ENCODE data around the gene HLA-DQA1.

DNA sequence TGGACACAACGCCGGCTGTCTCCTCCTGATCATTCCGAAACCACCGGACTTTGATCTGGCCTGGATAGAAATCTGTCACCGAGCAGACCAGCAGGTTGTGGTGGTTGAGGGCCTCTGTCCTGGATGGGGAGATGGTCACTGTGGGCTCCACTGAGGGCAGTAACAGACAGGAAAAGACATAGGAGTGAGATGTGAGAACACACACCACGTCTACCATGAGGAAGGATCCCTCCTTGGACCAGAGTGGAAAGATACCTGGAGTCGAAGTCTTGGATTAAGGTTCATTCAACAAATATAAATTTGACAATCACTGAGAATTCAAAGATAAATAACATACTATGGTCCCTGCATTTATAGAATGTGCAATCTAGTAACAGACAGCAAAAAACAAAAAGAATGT lies 24.9 kb downstream of the HLA-DQA1 start:
- TF ChIP-seq BACH2 (CRISPR knock-in tag; IDR thresholded peaks at IDR 0.05; ENCODE audit: borderline replicate concordance) (no peak), ISL1 (CRISPR knock-in tag; IDR thresholded peaks at IDR 0.05) (no peak), RARB (CRISPR knock-in tag; IDR thresholded peaks at IDR 0.05) (no peak), SNAI2 (CRISPR knock-in tag; IDR thresholded peaks at IDR 0.05) (no peak), ZFP30 (CRISPR knock-in tag; IDR thresholded peaks at IDR 0.05) (no peak), GLIS3 (CRISPR knock-in tag; IDR thresholded peaks at IDR 0.05) (no peak), ARNTL (CRISPR knock-in tag; IDR thresholded peaks at IDR 0.05; ENCODE audit: borderline replicate concordance, low read depth) (no peak), ZNF8 (CRISPR knock-in tag; IDR thresholded peaks at IDR 0.05) (no peak), ZFP3 (CRISPR knock-in tag; IDR thresholded peaks at IDR 0.05) (no peak), CSDC2 (CRISPR knock-in tag; IDR thresholded peaks at IDR 0.05) (no peak)
- TF ChIP-seq, protein P1, sequence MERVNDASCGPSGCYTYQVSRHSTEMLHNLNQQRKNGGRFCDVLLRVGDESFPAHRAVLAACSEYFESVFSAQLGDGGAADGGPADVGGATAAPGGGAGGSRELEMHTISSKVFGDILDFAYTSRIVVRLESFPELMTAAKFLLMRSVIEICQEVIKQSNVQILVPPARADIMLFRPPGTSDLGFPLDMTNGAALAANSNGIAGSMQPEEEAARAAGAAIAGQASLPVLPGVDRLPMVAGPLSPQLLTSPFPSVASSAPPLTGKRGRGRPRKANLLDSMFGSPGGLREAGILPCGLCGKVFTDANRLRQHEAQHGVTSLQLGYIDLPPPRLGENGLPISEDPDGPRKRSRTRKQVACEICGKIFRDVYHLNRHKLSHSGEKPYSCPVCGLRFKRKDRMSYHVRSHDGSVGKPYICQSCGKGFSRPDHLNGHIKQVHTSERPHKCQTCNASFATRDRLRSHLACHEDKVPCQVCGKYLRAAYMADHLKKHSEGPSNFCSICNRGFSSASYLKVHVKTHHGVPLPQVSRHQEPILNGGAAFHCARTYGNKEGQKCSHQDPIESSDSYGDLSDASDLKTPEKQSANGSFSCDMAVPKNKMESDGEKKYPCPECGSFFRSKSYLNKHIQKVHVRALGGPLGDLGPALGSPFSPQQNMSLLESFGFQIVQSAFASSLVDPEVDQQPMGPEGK (CRISPR knock-in tag; IDR thresholded peaks at IDR 0.05; ENCODE audit: borderline replicate concordance): no peak
- TF ChIP-seq, protein P2, sequence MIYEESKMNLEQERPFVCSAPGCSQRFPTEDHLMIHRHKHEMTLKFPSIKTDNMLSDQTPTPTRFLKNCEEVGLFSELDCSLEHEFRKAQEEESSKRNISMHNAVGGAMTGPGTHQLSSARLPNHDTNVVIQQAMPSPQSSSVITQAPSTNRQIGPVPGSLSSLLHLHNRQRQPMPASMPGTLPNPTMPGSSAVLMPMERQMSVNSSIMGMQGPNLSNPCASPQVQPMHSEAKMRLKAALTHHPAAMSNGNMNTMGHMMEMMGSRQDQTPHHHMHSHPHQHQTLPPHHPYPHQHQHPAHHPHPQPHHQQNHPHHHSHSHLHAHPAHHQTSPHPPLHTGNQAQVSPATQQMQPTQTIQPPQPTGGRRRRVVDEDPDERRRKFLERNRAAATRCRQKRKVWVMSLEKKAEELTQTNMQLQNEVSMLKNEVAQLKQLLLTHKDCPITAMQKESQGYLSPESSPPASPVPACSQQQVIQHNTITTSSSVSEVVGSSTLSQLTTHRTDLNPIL (CRISPR knock-in tag; IDR thresholded peaks at IDR 0.05; ENCODE audit: low read depth): no peak
- TF ChIP-seq, protein P3, sequence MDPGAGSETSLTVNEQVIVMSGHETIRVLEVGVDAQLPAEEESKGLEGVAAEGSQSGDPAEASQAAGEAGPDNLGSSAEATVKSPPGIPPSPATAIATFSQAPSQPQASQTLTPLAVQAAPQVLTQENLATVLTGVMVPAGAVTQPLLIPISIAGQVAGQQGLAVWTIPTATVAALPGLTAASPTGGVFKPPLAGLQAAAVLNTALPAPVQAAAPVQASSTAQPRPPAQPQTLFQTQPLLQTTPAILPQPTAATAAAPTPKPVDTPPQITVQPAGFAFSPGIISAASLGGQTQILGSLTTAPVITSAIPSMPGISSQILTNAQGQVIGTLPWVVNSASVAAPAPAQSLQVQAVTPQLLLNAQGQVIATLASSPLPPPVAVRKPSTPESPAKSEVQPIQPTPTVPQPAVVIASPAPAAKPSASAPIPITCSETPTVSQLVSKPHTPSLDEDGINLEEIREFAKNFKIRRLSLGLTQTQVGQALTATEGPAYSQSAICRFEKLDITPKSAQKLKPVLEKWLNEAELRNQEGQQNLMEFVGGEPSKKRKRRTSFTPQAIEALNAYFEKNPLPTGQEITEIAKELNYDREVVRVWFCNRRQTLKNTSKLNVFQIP (CRISPR knock-in tag; IDR thresholded peaks at IDR 0.05; ENCODE audit: borderline replicate concordance, low read depth): no peak

All from SK-N-SH treated with all-trans-retinoic acid at 6 μM for 48 hours (cell line).